ENCODE results near the gene CDH26.
"Not testable (repeated sequence)": the region's sequence is repeated elsewhere in the genome, so short reads cannot be mapped to it uniquely, and the experiment has no call there.

Gene CDH26

GRCh38 chr20:59942245-59942644 lies 16.0 kb upstream of the CDH26 start:
- DNase-seq: no peak

DNA sequence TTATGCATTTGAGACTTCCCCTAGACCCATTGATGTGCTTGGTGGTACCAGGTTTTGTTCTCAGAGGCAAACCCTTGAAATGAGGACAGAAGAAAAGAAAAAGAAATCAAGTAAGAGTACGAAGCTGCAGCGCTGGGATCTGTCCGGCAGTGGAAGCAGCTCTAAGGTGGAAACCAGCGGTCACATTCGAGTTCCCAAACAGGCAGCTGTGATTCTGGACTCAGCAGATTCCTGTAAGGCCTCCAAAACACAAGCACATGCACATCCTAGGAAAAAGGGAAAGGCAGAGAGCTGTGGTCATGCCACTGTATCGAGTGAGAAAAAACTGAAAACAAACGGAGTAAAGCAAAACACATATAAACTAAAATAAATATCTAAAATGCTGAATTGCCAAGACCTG lies 13.5 kb upstream of the CDH26 start:
- DNase-seq: no peak

DNA sequence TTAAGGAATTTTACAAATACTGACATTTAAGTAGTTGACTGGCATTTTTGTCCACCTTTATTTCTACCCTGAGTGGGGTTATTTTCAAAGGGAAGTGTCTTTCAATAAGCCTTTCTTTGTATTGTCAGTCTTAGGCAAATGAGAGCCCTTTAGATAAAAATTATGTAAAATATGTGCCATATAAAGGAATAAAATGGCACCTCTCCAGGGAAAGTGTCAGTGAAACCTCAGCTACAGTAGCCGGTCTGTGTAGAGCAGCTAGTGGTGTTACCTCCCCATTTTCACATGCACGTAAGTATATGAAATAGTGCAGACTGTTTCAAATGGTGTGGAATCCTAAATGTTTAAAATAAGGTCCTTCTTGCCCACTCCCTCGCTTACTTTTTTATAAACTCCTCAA lies 13.0 kb upstream of the CDH26 start:
- DNase-seq: no peak

- DNase-seq: no peak
These were observed 12.5 kb upstream of the CDH26 start for GRCh38 chr20:59945731-59946130.

- no peak for DNase-seq
These were observed 10.8 kb upstream of the CDH26 start for GRCh38 chr20:59947376-59947775.

DNA sequence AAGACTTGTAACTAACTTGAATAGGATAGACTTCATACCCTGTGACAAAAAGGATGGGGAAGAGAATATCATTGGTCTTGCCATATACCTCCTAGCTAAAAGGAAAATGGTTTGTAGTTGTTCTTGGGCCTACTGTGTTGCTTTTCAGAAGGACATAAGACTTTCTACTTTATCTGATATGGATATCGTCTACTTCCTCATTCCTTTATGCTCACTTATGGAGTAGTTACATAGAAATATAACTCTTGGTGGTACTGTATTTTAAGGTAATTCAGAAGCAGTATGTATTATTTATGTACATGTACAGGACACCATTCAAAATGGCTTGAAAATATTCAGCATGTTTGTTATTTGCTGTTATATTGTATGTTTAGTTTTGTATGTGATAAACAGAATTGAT lies 10.0 kb upstream of the CDH26 start:
- no peak for DNase-seq

DNA sequence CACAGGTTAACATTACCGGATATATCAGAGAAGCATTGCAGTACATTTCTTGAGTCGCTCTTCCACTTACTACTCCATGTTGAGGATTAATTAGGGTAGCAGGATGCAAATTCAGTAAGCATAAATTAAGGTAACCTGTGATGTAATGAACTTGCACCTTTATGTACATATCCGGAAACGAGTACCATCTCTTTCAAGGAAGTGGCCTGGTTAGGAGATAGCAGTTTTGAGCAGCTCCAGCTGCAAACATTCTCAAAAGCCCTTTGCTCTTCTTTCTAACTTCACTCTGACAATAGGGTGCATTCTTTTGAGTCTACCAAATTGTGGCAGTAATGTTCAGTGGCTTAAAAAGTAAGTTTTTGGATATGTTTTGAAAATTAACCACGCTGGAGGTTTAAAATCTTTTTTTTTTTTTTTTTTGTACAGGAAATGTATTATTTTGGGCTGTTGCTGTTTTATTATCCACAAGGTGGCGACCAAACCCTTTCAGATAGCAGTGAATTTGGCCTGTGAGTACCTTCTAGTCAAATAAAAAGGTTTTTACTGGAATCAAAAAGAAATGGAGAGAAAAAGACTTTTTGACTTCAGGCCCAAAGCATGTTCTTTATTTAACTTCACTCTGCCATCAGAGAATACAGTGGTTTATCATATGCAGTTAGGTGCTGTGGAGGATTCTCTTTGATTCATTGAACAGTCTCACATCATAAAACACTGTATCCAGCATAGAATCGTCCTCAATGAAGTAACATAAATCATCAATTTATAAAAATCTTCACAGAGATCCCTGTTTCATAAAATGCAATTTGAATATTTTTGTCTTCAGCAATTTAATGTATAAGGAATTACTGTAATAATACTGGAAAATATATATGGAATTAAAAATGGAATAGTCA lies 9.1 kb upstream of the CDH26 start:
- DNase-seq: peak; percentile 75

DNA sequence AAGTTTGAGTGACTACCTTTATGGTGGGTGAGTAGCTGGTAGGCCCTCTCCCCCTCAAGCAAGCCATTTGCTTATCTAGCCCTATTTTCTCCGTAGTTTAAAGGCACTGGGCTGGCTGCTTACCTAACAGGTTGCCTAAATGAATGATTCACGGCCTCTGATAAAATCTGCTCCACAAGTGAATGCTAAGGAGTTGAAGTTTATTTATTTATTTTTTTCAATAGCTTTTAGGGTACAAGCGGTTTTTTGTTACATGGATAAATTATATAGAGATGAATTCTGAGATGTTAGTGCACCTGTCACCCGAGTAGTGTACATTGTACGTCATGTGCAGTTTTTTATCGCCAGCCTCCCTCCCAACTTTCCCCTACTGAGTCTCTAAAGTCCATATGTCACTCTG lies 8.3 kb upstream of the CDH26 start:
- no peak for DNase-seq

- no peak for DNase-seq
These were observed 3.5 kb upstream of the CDH26 start for GRCh38 chr20:59954718-59955117.

- no peak for DNase-seq
These were observed 3.0 kb upstream of the CDH26 start for GRCh38 chr20:59955131-59955796.

DNA sequence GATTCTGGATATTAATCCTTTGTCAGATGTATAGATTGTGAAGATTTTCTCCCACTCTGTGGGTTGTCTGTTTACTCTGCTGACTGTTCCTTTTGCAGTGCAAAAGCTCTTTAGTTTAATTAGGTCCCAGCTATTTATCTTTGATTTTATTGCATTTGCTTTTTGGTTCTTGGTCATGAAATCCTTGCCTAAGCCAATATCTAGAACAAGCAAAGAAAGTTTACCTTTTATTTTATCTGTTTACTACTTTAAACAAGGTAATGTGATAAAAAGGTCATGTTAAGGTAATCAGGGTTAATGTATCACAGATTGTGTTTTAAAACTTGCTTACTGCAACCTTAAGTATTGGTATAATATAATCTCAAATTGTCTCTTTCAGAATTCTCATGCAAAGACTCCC lies 655 bp upstream of the CDH26 start:
- not testable (repeated sequence) for DNase-seq

DNA sequence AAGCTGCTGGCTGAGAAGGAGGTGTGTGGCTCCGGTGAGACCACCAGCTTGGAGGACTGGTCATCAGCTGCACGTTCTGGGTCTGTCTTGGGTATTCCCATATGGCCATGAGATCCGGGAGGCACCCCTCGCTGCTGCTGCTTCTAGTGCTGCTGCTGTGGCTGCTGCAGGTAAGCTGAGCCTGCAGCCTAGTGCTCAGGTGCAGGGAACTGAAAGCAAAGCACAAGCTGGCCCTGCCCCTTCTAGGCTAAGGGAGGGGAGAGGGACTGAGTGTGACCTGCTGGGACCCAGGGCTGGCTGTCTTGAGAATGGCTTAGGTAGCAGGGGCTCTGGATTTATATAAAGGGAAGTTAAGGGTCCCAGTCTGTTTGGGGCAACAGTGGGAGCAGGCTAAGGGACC lies 403 bp downstream of the CDH26 start:
- DNase-seq: no peak

- DNase-seq: no peak
These were observed 3.2 kb downstream of the CDH26 start for GRCh38 chr20:59961423-59961822.

DNA sequence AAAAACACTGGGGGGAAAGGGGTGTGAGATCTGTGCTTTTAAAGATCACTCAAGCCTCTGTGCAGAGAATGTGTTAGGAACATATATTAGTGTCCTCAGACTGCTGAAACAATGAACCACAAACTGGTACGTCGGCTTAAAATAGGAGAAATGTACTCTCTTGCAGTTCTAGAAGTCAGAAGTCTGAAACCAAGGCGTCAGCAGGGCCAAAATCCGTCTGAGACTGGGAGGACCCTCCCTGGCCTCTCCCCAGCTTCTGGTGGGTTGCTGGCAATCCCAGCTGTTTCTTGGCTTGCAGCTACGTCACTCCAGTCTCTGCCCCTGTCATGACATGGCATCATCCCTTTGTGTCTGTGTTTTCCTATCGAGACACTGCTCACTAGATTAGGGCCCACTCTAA lies 3.9 kb downstream of the CDH26 start:
- no peak for DNase-seq

GRCh38 chr20:59966428-59966827 lies 8.2 kb downstream of the CDH26 start:
- no peak for DNase-seq

DNA sequence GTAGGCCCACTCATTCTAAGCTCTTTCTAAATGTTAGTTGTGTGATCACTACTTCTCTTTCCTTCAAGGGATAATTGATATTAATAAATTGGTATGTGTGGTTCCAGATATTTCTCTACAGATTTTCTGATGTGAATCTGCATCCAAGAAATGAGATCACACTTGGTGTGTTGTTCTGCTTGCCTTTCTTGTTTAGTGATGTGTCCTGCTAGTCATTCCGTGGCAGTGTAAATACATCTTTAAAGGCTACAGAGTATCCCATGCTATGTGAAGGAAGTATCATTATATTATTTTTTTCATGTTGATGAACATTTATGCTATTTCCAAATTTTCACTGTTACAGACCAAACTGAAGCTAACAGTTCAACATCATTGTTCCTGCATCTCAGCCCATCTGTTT lies 13.2 kb downstream of the CDH26 start:
- DNase-seq: no peak

- no peak for DNase-seq
These were observed 14.0 kb downstream of the CDH26 start for GRCh38 chr20:59972037-59972801.

GRCh38 chr20:59976156-59976782 lies 18.0 kb downstream of the CDH26 start:
- no peak for DNase-seq

DNA sequence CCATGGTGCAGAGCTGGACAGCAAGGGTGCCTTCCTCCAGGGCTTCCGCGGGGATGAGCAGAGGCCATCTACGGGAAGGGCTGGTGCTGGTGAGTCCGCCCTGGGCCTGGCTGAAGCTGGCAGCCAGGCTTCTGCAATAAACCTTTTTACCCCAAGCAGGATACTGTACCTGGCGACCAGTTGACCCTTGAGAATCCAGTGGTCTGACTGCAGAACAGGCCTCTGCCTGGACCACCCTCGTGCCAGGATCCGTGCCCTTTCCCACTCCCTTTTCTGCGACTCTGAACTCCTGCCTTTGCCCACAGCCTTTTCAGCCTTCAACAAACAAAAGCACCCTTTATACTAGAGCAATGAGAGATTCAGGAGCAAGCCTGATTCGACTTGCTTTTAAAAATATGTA lies 18.9 kb downstream of the CDH26 start:
- no peak for DNase-seq

DNA sequence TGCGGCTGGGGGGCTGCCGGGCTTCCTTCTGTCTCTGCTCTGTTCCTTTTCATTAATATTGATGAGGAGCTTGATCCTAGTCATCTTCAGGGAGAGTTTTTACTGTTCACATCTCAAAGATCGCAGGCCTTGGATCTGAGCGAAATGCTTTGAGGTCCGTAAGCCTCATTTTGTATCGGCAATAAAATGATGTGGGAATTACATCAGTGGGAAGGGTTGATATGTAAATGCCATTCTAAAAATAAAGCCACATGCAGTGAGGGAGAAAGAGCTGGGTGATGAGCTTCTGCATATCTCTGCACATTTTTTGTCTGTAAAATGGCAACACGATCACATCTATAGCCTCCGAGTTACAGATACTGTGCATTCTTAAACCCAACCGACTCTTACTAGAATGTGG lies 24.9 kb downstream of the CDH26 start:
- DNase-seq: no peak

DNA sequence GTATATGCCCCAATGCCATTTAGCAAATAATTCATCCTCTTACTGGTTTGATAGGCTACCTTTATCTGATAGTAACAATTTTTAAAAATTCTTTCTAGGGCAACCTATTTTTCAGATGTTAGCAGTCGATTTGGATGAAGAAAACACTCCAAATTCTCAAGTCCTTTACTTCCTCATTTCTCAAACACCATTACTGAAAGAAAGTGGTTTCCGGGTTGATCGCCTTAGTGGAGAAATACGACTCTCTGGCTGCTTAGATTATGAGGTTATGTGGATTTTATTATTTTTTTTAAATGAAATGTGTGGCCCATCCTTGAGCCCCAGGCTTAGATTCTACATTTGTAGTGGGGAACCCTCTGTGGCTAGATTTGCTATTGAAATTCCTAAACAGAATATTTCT lies 26.3 kb downstream of the CDH26 start:
- no peak for DNase-seq

DNA sequence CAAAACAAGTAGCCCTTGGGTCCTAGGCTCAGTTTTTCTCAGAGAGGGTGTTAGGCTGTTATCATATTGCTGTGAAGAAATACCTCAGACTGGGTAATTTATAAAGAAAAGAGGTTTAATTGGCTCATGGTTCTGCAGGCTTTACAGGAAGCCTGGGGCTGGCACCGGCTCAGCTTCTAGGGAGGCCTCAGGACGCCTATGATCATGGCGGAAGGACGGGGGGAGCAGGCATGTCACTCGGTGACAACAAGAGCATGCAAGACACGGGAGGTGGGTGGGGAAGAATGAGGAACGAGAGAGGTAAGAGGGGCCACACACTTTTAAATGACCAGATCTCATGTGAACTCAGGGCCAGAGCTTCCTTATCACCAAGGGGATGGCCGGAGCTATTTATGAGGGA lies 26.9 kb downstream of the CDH26 start:
- DNase-seq: no peak

DNA sequence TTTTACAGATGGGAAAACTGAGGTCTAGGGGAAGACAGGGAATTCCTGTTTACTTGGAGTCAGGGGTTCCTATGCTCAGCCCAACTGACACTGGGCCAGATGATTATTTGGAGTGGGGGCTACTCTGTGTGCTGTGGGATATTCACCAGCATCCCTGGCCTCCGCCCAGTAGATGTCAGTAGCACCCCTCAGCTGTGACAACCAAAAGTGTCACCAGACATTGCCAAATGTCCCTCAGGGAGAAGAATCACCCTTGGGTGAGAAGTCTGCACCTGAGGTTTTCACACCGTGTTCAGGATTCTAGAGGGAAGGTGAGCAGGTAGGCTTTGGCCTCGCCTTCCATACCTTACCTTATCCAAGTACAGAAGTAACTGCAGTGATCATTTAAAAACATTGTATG lies 27.6 kb downstream of the CDH26 start:
- DNase-seq: no peak
